ENCODE results near the gene CARD11.

GRCh38 chr7:3000566-3000965 lies 43.1 kb downstream of the CARD11 start:
- TF ChIP-seq CTCF (IDR thresholded peaks at IDR 0.05) (no peak), POLR2A (IDR thresholded peaks at IDR 0.05) (no peak)

Data from testis (tissue), 2 donors.